Activated B cell treated with CpG ODN at 0.5 μM for 24 hours (primary cell): Measurements from ENCODE around the gene SLC38A3. TPM values are rescaled to one million over a fixed set of nuclear protein-coding genes. Genes with fewer than 3 reads are reported as not detected.
A peak's percentile ranks its signal among the peaks of the same experiment; 100 is the strongest.

Experiments
- ATAC-seq: fragments of 200-7000 bp; cut with Tn5 transposase; one replicate; pipeline ENCODE4 v1.10.0; 2021; ENCODE audit warnings: low read depth, mild to moderate bottlenecking, moderate library complexity
- CTCF ChIA-PET: fragments of 350-600 bp; sonication (Branson Sonifier 250); formaldehyde crosslinking; loops from one replicate; lab custom pipeline; 2021; ENCODE audit warnings: antibody characterized with exemption; lab: Charles Lee
- POLR2A ChIA-PET: fragments of 350-600 bp; sonication (Branson Sonifier 250); formaldehyde crosslinking; loops from one replicate; lab custom pipeline; 2021; ENCODE audit warnings: antibody characterized with exemption; lab: Charles Lee
- DNase-seq: peaks from one replicate; pipeline ENCODE4 v3.0.0; 2022
- H3K27ac Mint-ChIP-seq: one replicate; pipeline ENCODE4 v1.8.0; 2020; ENCODE audit warnings: mixed read lengths
- H3K27me3 Mint-ChIP-seq: one replicate; pipeline ENCODE4 v1.8.0; 2021; ENCODE audit warnings: mixed read lengths
- H3K36me3 Mint-ChIP-seq: one replicate; pipeline ENCODE4 v1.8.0; 2021; ENCODE audit warnings: low read depth, mixed read lengths
- H3K4me1 Mint-ChIP-seq: one replicate; pipeline ENCODE4 v1.8.0; 2021; ENCODE audit warnings: mixed read lengths
- H3K4me3 Mint-ChIP-seq: one replicate; pipeline ENCODE4 v1.8.0; 2020; ENCODE audit warnings: mild to moderate bottlenecking, mixed read lengths
- H3K9me3 Mint-ChIP-seq: one replicate; pipeline ENCODE4 v1.8.0; 2020; ENCODE audit warnings: mixed read lengths
- CTCF ChIP-seq: fragments of 200-600 bp; IDR thresholded peaks from one replicate; pipeline ENCODE4 v1.8.0; 2022; ENCODE audit warnings: antibody characterized with exemption, mild to moderate bottlenecking
- intact Hi-C: fragments of 100-400 bp; cut with micrococcal nuclease; formaldehyde crosslinking; loops from one replicate; pipeline ENCODE4 v1.15.1; 2024
- total RNA-seq: library from RNA; stranded (reverse); gene quantifications from 2 replicates; pipeline ENCODE4 v1.2.3, GENCODE V29; 2022

Gene SLC38A3
- total RNA-seq, 1 donor from 2014 or later: not detected

GRCh38 chr3:50192124-50192523, 12.9 kb upstream of the SLC38A3 start:
- H3K27ac Mint-ChIP-seq: no peak overlapping the region
- ChIA-PET CTCF (interaction anchor here (0.6 to 5.4 kb wide), 6 partner anchors 34 to 331 kb away, joined by 3 to 100 read pairs (median 4); no protein-coding TSS in a partner anchor), POLR2A (interaction anchor here (0.6 kb wide), 1 partner anchor 246 kb away, joined by 6 read pairs; no protein-coding TSS in a partner anchor)
- no peak overlapping the region for H3K4me3 Mint-ChIP-seq
- H3K4me1 Mint-ChIP-seq: peaks cover 18% of the 10 kb centered on the region
- ATAC-seq: no peak
- H3K27me3 Mint-ChIP-seq: peaks cover 11% of the 10 kb centered on the region
- intact Hi-C loops: loop anchor here (1.0 to 5.0 kb wide), 6 partner anchors 34 to 1175 kb away; partner anchors contain the start of genes DALRD3 and SEMA3F
- no peak for DNase-seq
- H3K9me3 Mint-ChIP-seq: no peaks in the 10 kb centered on the region
- no peak for TF ChIP-seq CTCF
- H3K36me3 Mint-ChIP-seq: no peaks in the 10 kb centered on the region

GRCh38 chr3:50192689-50193141, 12.4 kb upstream of the SLC38A3 start:
- peak; percentile 82 for DNase-seq
- H3K27ac Mint-ChIP-seq: no peak overlapping the region
- ChIA-PET POLR2A (no interaction called here), CTCF (interaction anchor here (0.6 to 5.4 kb wide), 6 partner anchors 33 to 331 kb away, joined by 3 to 100 read pairs (median 4); no protein-coding TSS in a partner anchor)
- no peak for TF ChIP-seq CTCF
- no peaks in the 10 kb centered on the region for H3K9me3 Mint-ChIP-seq
- no peak overlapping the region for H3K4me3 Mint-ChIP-seq
- H3K27me3 Mint-ChIP-seq: peaks cover 11% of the 10 kb centered on the region
- peak; percentile 72 for ATAC-seq
- no peaks in the 10 kb centered on the region for H3K36me3 Mint-ChIP-seq
- intact Hi-C loops: loop anchor here (1.0 to 5.0 kb wide), 6 partner anchors 34 to 1175 kb away; partner anchors contain the start of genes DALRD3 and SEMA3F
- H3K4me1 Mint-ChIP-seq: peaks cover 18% of the 10 kb centered on the region

- intact Hi-C loops: loop anchor here (2.0 to 5.0 kb wide), 3 partner anchors 38 to 1176 kb away; partner anchors contain the start of genes DALRD3 and SEMA3F
- H3K27ac Mint-ChIP-seq: no peak overlapping the region
- DNase-seq (no peak), ATAC-seq (no peak)
- no peaks in the 10 kb centered on the region for H3K9me3 Mint-ChIP-seq
- H3K4me1 Mint-ChIP-seq: peaks cover 18% of the 10 kb centered on the region
- CTCF ChIA-PET: interaction anchor here (0.5 to 5.4 kb wide), 7 partner anchors 26 to 905 kb away, joined by 3 to 100 read pairs (median 6); partner anchors contain the start of gene GNAI2
- peaks cover 11% of the 10 kb centered on the region for H3K27me3 Mint-ChIP-seq
- no peak for TF ChIP-seq CTCF
- POLR2A ChIA-PET: interaction anchor here (2.4 kb wide), 1 partner anchor 33 kb away, joined by 23 read pairs; no protein-coding TSS in a partner anchor
- no peaks in the 10 kb centered on the region for H3K36me3 Mint-ChIP-seq
- no peak overlapping the region for H3K4me3 Mint-ChIP-seq
These were observed 11.8 kb upstream of the SLC38A3 start for GRCh38 chr3:50193286-50193685.

GRCh38 chr3:50193746-50194127, 11.3 kb upstream of the SLC38A3 start:
- Mint-ChIP-seq H3K4me3 (peak overlapping the region; percentile 32), H3K9me3 (no peaks in the 10 kb centered on the region), H3K27ac (no peak overlapping the region), H3K27me3 (peaks cover 13% of the 10 kb centered on the region), H3K4me1 (peaks cover 18% of the 10 kb centered on the region), H3K36me3 (no peaks in the 10 kb centered on the region)
- ChIA-PET CTCF (interaction anchor here (0.5 to 5.4 kb wide), 13 partner anchors 26 to 905 kb away, joined by 3 to 100 read pairs (median 6); partner anchors contain the start of genes GNAI2 and IFRD2), POLR2A (interaction anchor here (1.1 to 2.4 kb wide), 5 partner anchors 12 to 78 kb away, joined by 4 to 23 read pairs (median 6); no protein-coding TSS in a partner anchor)
- TF ChIP-seq CTCF: no peak
- intact Hi-C loops: loop anchor here (1.0 to 5.0 kb wide), 5 partner anchors 39 to 1176 kb away; partner anchors contain the start of genes DALRD3 and SEMA3F
- DNase-seq (no peak), ATAC-seq (no peak)
